IMR-90 (cell line): ENCODE measurements around the gene MPPED1. TPM values are rescaled to one million over a fixed set of nuclear protein-coding genes. Genes with fewer than 3 reads are reported as not detected.

Experiments used
- ATAC-seq: fragments of 200-7000 bp; cut with Tn5 transposase; 2 replicates; pipeline ENCODE4 v1.9.1; 2020; ENCODE audit warnings: low read depth, mild to moderate bottlenecking, moderate library complexity
- BruUV-seq: library from RNA; stranded (reverse); fragments of 400-500 nt; replicated peaks from 2 replicates; lab custom pipeline; 2021; lab: Mats Ljungman, UMichigan
- CTCF ChIA-PET: fragments of 300-600 bp; formaldehyde crosslinking; extraction: SDS; loops from one replicate; lab custom pipeline; 2021; ENCODE audit warnings: antibody characterized with exemption; lab: Yijun Ruan, JAX
- POLR2A ChIA-PET: fragments of 300-600 bp; sonication (Branson Sonifier 250); formaldehyde crosslinking; loops from one replicate; lab custom pipeline; 2022; ENCODE audit warnings: antibody characterized with exemption; ENCODE audit not compliant: unreplicated experiment; lab: Charles Lee
- DNase-seq: peaks from one replicate; pipeline ENCODE4 v3.0.0; 2013
- H2AFZ ChIP-seq: replicated peaks from 2 replicates; pipeline ENCODE3; 2013; ENCODE audit warnings: low read length, mild to moderate bottlenecking; ENCODE audit not compliant: poor library complexity
- H2AK5ac ChIP-seq: 2 replicates; pipeline ENCODE4 v1.6.1; 2013; ENCODE audit warnings: low read depth, low read length, inconsistent platforms
- H2AK9ac ChIP-seq: replicated peaks from 2 replicates; pipeline ENCODE3; 2013; ENCODE audit warnings: mild to moderate bottlenecking, low read depth, low read length, moderate library complexity; ENCODE audit not compliant: poor library complexity
- H2BK120ac ChIP-seq: 2 replicates; pipeline ENCODE4 v1.6.1; 2013; ENCODE audit warnings: low read depth, low read length, inconsistent platforms
- H2BK15ac ChIP-seq: 3 replicates; pipeline ENCODE4 v1.6.1; 2013; ENCODE audit warnings: low read depth, low read length, inconsistent platforms
- H2BK20ac ChIP-seq: 2 replicates; pipeline ENCODE4 v1.6.1; 2013; ENCODE audit warnings: low read depth, mild to moderate bottlenecking, inconsistent platforms, low read length, moderate library complexity
- H2BK5ac ChIP-seq: 2 replicates; pipeline ENCODE4 v1.6.1; 2013; ENCODE audit warnings: mild to moderate bottlenecking, low read depth, low read length, inconsistent platforms; ENCODE audit not compliant: poor library complexity, severe bottlenecking
- H3K14ac ChIP-seq: replicated peaks from 2 replicates; pipeline ENCODE4 v1.6.1; 2013; ENCODE audit warnings: low read depth, low read length, inconsistent platforms
- H3K18ac ChIP-seq: 2 replicates; pipeline ENCODE4 v1.6.1; 2013; ENCODE audit warnings: low read depth, low read length, control low read depth
- H3K23ac ChIP-seq: 2 replicates; pipeline ENCODE4 v1.6.1; 2013; ENCODE audit warnings: low read depth, low read length, inconsistent platforms
- H3K27ac ChIP-seq: 2 replicates; pipeline ENCODE4 v1.5.1; 2013; ENCODE audit warnings: mild to moderate bottlenecking, control low read depth, low read length; ENCODE audit not compliant: insufficient read depth
- H3K27me3 ChIP-seq: 2 replicates; pipeline ENCODE4 v1.6.1; 2013; ENCODE audit warnings: low read length; ENCODE audit not compliant: control insufficient read depth, insufficient read depth
- H3K36me3 ChIP-seq: 2 replicates; pipeline ENCODE4 v1.6.1; 2013; ENCODE audit warnings: low read length, mixed read lengths; ENCODE audit not compliant: control insufficient read depth, insufficient read depth
- H3K4ac ChIP-seq: 2 replicates; pipeline ENCODE4 v1.6.1; 2013; ENCODE audit warnings: low read depth, low read length, inconsistent platforms
- H3K4me1 ChIP-seq: 2 replicates; pipeline ENCODE4 v1.6.1; 2013; ENCODE audit warnings: low read length, mixed read lengths; ENCODE audit not compliant: control insufficient read depth, insufficient read depth
- H3K4me2 ChIP-seq: 2 replicates; pipeline ENCODE4 v1.6.1; 2013; ENCODE audit warnings: low read depth, mild to moderate bottlenecking, control low read depth, low read length, moderate library complexity
- H3K4me3 ChIP-seq: 2 replicates; pipeline ENCODE4 v1.5.1; 2013; ENCODE audit warnings: low read depth, mild to moderate bottlenecking, control low read depth, low read length, moderate library complexity; ENCODE audit not compliant: insufficient read depth
- H3K56ac ChIP-seq: 2 replicates; pipeline ENCODE4 v1.6.1; 2013; ENCODE audit warnings: low read length, inconsistent platforms; ENCODE audit not compliant: insufficient read depth; ENCODE audit errors: extremely low read depth
- H3K79me1 ChIP-seq, 2 experiments: 2 replicates each; pipeline ENCODE4 v1.6.1; 2013; ENCODE audit warnings: low read length in 2 of 2, inconsistent platforms in 1 of 2, low read depth in 1 of 2
- H3K9ac ChIP-seq: 2 replicates; pipeline ENCODE4 v1.6.1; 2013; ENCODE audit warnings: low read depth, low read length, control low read depth
- H3K9me1 ChIP-seq: 2 replicates; pipeline ENCODE4 v1.6.1; 2013; ENCODE audit warnings: low read length, inconsistent platforms; ENCODE audit not compliant: insufficient read depth
- H3K9me3 ChIP-seq: 2 replicates; pipeline ENCODE4 v1.6.1; 2013; ENCODE audit warnings: low read length; ENCODE audit not compliant: control insufficient read depth, insufficient read depth
- H4K20me1 ChIP-seq: 2 replicates; pipeline ENCODE4 v1.6.1; 2013; ENCODE audit warnings: low read length, inconsistent platforms; ENCODE audit not compliant: insufficient read depth
- H4K5ac ChIP-seq: 2 replicates; pipeline ENCODE4 v1.6.1; 2013; ENCODE audit warnings: mild to moderate bottlenecking, low read depth, low read length, control low read depth
- H4K8ac ChIP-seq, 2 experiments: 2 replicates each; pipeline ENCODE4 v1.6.1; 2013; ENCODE audit warnings: low read depth in 2 of 2, low read length in 2 of 2, control low read depth in 1 of 2, inconsistent platforms in 1 of 2
- H4K91ac ChIP-seq: 2 replicates; pipeline ENCODE4 v1.6.1; 2013; ENCODE audit warnings: low read depth, low read length, inconsistent platforms; ENCODE audit not compliant: insufficient read depth
- RFX5 ChIP-seq: IDR thresholded peaks from 2 replicates; pipeline ENCODE4 v1.8.0; 2012; ENCODE audit warnings: low read depth, mild to moderate bottlenecking, low read length, moderate library complexity
- SMC3 ChIP-seq: fragments of 150-350 bp; IDR thresholded peaks from 2 replicates; pipeline ENCODE4 v1.6.1; 2016; ENCODE audit warnings: low read depth, mild to moderate bottlenecking, antibody characterized with exemption, low read length, moderate library complexity
- WGBS, 2 experiments: methylation state at CpG; one replicate each; pipeline versions ENCODE4 v1.1.5 to v1.1.7; 2013; ENCODE audit warnings: missing lambda C conversion rate in 2 of 2; ENCODE audit not compliant: insufficient read length in 1 of 2; ENCODE audit errors: extremely low coverage in 2 of 2; 5-methylcytosine and 5-hydroxymethylcytosine counted together
- dilution Hi-C: fragments of 300-500 bp; cut with HindIII; formaldehyde crosslinking; loops from one replicate; pipeline ENCODE4 v1.14.3; 2018; ENCODE audit warnings: low sequenced_read_pairs; ENCODE audit not compliant: unreplicated experiment
- in situ Hi-C: fragments of 300-500 bp; cut with MboI; formaldehyde crosslinking; loops from 3 replicates; pipeline ENCODE4 v1.14.3; 2019; ENCODE audit warnings: low sequenced_read_pairs, inconsistent platforms, mixed read lengths
- intact Hi-C: fragments of 100-400 bp; cut with micrococcal nuclease; formaldehyde crosslinking; loops from 2 replicates; pipeline ENCODE4 v1.10.0; 2022
- polyA plus RNA-seq, 3 experiments: library from polyadenylated mRNA; depleted of rRNA; stranded (reverse); fragments of >200 nt; gene quantifications; 2 replicates each; pipeline ENCODE4 v1.2.3, GENCODE V29; 2012; ENCODE audit warnings: low replicate concordance in 1 of 3
- total RNA-seq: library from RNA; depleted of rRNA; stranded (reverse); fragments of >200 nt; gene quantifications from 2 replicates; pipeline ENCODE4 v1.2.3, GENCODE V29; 2012
- TF ChIP-seq, protein P1 (sequence below): fragments of 150-350 bp; IDR thresholded peaks from 2 replicates; pipeline ENCODE4 v1.6.1; 2016; ENCODE audit warnings: low read depth, mild to moderate bottlenecking, low read length, moderate library complexity, borderline replicate concordance
- TF ChIP-seq, protein P2 (sequence below): conservative IDR thresholded peaks from 2 replicates; pipeline ENCODE4 v1.5.1; 2012; ENCODE audit warnings: mild to moderate bottlenecking, low read depth, low read length, improper control_type of control experiment

The MPPED1 gene
- total and polyA plus RNA-seq, 2 of the 4 experiments (the other 2 are of a cell fraction): not detected

DNA sequence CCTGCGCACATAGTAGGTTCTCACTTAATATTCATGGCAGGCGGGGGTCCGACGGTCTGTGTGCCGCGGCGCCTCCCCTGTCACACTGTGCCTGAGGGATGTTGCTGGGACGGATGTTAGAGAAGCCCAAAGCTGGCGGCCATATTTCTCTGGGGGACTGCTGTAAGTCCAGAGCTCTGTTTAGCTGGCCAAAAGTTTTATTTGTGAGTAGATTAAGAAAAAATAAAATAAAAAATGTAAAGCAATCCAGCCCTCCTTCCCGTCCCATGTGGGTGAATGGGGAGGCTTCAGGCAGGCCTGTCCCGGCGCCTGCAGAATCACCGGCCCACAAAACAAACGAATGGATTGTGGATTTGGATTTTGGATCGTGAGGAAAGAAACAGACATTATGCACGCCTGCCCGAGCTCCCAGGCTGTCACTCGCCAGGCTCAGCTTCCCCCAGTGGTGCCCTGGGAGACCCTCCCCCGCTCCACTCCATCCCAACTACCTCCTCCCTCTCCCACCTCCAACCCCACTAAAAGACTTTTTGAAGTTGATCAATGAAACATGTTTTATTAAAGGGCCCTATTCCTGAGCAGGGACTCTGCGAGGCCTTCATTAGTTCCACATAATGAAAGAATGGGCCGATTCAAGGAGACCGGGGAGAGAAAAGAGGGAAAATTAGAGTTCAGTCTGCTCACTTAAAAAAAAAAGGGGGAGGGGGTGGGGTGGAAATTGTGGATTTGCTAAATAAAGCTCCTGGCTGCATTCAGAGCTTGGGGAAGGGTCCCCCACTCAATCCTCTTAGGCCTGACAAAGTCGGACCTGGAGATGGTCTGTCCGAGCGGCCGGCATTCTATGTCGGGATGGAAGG, 48.3 kb upstream of the MPPED1 start:
- TF ChIP-seq RFX5 (no peak), SMC3 (no peak)
- TF ChIP-seq, protein P1, sequence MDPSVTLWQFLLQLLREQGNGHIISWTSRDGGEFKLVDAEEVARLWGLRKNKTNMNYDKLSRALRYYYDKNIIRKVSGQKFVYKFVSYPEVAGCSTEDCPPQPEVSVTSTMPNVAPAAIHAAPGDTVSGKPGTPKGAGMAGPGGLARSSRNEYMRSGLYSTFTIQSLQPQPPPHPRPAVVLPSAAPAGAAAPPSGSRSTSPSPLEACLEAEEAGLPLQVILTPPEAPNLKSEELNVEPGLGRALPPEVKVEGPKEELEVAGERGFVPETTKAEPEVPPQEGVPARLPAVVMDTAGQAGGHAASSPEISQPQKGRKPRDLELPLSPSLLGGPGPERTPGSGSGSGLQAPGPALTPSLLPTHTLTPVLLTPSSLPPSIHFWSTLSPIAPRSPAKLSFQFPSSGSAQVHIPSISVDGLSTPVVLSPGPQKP: no peak
- TF ChIP-seq, protein P2, sequence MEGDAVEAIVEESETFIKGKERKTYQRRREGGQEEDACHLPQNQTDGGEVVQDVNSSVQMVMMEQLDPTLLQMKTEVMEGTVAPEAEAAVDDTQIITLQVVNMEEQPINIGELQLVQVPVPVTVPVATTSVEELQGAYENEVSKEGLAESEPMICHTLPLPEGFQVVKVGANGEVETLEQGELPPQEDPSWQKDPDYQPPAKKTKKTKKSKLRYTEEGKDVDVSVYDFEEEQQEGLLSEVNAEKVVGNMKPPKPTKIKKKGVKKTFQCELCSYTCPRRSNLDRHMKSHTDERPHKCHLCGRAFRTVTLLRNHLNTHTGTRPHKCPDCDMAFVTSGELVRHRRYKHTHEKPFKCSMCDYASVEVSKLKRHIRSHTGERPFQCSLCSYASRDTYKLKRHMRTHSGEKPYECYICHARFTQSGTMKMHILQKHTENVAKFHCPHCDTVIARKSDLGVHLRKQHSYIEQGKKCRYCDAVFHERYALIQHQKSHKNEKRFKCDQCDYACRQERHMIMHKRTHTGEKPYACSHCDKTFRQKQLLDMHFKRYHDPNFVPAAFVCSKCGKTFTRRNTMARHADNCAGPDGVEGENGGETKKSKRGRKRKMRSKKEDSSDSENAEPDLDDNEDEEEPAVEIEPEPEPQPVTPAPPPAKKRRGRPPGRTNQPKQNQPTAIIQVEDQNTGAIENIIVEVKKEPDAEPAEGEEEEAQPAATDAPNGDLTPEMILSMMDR: no peak
- 100% methylated on average over 1 of the region's 27 CpGs; no CpG with 5 or more reads in 1 of the 2 experiments for WGBS, 2 experiments
- Histone ChIP-seq H3K27me3 (peaks cover 12% of the 10 kb centered on the region), H3K4me3 (no peak overlapping the region), H2AK9ac (no peak overlapping the region), H3K56ac (no peak overlapping the region), H4K20me1 (no peaks in the 10 kb centered on the region), H4K5ac (no peak overlapping the region), H3K14ac (no peak overlapping the region), H2AFZ (no peak overlapping the region), H3K18ac (no peak overlapping the region), H4K91ac (no peak overlapping the region), H3K23ac (no peak overlapping the region), H2BK20ac (no peak overlapping the region), H2BK15ac (no peak overlapping the region), H3K36me3 (no peaks in the 10 kb centered on the region), H3K4ac (no peak overlapping the region), H2AK5ac (no peak overlapping the region), H3K4me1 (no peaks in the 10 kb centered on the region), H2BK5ac (no peak overlapping the region), H4K8ac (no peak overlapping the region), H3K4me2 (no peak overlapping the region), H3K27ac (no peak overlapping the region), H3K9me1 (no peaks in the 10 kb centered on the region), H3K9ac (no peak overlapping the region), H2BK120ac (no peak overlapping the region), H3K9me3 (no peaks in the 10 kb centered on the region), H3K79me1 (no peaks in the 10 kb centered on the region)
- intact Hi-C loops (no loop called here), dilution Hi-C loops (no loop called here), in situ Hi-C loops (no loop called here)
- DNase-seq (no peak), ATAC-seq (no peak)
- BruUV-seq: no TSS peak
- POLR2A ChIA-PET: no interaction called here
- CTCF ChIA-PET: interaction anchor here (0.6 kb wide), 1 partner anchor 18 kb away, joined by 3 read pairs; no protein-coding TSS in a partner anchor
